Right hindlimb (tissue), 1 donor: Measurements from ENCODE around the gene TBC1D10B.
A peak's percentile ranks its signal among the peaks of the same experiment; 100 is the strongest.

ENCODE experiments used
- DNase-seq: peaks from one replicate; pipeline ENCODE4 v3.0.0-alpha.2; 2018

TBC1D10B gene

GRCh38 chr16:30370456-30371247, at the start of gene TBC1D10B:
TBC1D10B (minus strand) TSS chr16:30370494; CDS start chr16:30370183, 311 bp downstream.
- peak; percentile 100 for DNase-seq

- DNase-seq = no peak
Observed at GRCh38 chr16:30418350-30419181, 48.3 kb upstream of the TBC1D10B start.

- peak; percentile 90 for DNase-seq
Observed at GRCh38 chr16:30417529-30418349, 47.4 kb upstream of the TBC1D10B start.

DNA sequence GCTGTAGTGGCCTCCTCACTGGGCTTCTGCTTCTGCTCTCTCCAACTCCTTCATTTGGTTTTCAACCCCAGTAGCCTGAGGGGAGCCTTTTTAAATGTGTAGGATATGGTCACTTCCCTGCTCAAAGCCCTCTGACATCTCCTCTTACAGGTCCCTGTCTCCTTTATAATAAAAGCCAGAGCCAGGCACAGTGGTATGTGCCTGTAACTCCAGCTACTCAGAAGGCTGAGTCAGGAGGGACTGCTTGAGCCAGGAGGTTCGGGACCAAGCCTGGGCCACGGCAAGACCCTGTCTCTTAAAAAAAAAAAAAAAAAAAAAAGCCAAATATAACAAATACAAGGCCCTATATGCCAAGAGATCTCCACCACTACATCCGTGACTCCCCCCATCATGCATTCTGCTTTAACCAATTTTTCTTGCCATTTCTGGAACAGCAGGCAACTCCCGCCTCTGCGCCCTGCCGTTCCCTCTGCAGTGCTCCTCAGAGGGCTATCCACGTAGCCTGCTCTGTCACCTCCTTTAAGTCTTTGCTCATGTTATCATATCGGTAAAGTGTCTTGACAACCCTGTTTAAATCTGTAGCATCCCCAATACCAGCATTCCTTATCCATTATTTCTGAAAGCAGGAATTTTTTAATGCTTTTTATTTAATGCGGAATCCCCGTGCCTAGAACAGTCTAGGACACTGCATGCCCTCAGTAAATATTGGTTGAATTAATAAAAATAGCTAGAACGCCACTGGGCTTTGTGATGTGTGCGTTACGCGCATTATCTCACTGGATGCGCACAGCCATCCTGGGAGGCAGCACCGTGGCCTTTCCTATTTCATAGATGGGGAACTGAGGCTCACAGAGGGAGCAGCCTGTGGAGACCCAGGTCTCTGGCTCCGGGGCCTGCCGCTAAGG, 46.6 kb upstream of the TBC1D10B start:
- no peak for DNase-seq

DNA sequence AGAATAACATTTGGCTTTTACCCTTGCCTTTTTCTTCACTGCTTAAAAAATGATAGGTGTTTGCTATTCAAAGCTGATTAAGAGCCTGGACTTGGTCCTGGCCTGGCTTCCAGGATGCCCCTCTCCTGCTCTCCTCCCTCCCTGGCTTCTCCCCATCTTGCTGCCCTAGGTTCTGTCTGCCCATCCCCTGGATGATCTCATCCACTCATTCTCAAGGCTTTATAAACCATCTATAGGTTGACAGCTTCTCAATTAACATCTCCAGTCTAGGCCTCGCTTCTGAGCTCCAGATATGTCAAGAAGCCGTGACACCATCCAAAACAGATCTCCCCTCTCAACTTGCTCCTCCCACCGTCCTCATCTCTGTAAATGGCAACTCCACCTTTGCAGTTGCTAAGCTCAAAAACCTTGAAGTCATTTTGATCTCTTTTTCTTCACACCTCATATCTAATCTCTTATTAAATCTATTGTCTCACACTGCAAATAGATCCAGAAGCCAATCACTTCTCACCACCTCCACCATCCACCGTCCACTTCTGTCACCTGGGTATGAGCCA, 45.8 kb upstream of the TBC1D10B start:
- no peak for DNase-seq

DNA sequence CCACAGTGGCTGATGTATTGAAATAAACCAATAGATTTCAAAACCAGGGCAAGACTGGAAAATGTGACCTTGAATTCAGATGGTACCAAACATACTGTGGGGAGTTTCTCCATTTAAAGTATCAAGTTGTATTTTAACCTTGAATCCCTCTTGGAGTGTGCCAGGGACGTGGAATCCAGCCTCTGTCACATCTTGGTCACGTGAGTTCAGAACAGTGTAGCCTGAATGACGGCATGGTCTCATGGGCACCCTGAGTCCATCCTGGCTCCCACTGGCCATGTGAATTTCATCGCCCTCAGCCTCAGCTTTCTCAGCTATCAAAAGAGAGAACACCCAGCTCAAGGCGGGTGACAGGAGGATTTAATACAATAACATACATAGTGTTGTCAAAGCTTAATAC, 43.9 kb upstream of the TBC1D10B start:
- no peak for DNase-seq

GRCh38 chr16:30413112-30413806, 43.0 kb upstream of the TBC1D10B start:
- no peak for DNase-seq

DNA sequence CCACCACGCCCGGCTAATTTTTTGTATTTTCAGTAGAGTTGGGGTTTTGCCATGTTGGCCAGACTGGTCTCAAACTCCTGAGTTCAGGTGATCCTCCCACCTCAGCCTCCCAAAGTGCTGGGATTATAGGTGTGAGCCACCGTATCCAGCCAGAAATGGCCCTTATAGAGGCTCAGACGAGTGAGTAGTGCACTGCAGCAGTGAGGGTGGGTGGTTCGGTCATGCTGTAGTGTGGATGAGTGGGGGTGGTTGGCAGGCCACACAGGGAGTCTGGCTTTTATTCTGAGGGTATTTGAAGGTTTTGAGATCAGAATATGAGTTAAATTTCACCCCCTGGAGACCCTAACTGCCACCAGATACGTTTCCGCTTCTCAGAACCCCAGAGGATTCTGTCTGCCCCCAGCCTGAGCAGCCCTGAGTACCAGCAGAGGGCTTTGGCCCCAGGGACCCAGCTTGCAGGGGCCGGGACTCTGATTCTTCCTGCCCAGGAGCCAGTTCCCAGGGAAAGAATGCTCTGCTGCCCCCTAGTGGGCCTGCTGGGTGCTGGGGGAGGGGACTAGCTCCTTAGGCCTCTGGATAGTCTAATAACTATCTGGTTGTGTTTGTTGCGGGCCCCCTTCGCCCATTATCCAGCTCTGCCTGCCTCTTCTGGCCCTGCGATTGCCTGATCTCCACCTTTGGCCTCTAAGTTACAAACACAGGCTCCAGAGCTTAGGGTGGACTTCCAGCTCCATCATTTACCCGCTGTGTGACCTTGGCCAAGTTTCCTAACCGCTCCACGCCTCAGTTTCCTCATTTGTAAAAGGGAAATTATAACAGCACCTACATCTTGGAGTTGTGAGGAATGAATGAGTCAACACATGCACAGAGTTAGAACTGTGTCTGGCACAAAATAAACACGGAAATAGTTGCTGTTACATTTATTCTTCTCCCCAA, 39.1 kb upstream of the TBC1D10B start:
- peak; percentile 93 for DNase-seq

GRCh38 chr16:30407804-30408534, 37.7 kb upstream of the TBC1D10B start:
- DNase-seq = peak; percentile 77

- peak; percentile 96 for DNase-seq
Observed at GRCh38 chr16:30407102-30407803, 37.0 kb upstream of the TBC1D10B start, which contains the start of gene ZNF771. ZNF771 (plus strand) TSS chr16:30407606; CDS start chr16:30408054, 448 bp downstream.

DNA sequence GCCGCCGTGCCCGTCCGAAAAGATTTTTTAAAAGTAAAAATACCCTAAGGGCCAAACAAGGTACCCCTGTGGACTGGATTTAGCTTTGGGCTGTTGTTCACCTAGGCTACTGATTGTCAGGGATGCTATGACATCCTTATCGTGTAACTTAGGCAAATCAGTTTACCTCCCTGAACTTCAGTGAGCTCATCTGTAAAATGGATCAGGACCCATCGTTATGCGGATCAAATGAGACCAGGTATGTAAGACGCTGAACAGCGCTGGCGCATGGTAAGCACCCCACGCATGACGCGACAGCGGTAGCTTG, 36.5 kb upstream of the TBC1D10B start:
- DNase-seq = no peak

DNA sequence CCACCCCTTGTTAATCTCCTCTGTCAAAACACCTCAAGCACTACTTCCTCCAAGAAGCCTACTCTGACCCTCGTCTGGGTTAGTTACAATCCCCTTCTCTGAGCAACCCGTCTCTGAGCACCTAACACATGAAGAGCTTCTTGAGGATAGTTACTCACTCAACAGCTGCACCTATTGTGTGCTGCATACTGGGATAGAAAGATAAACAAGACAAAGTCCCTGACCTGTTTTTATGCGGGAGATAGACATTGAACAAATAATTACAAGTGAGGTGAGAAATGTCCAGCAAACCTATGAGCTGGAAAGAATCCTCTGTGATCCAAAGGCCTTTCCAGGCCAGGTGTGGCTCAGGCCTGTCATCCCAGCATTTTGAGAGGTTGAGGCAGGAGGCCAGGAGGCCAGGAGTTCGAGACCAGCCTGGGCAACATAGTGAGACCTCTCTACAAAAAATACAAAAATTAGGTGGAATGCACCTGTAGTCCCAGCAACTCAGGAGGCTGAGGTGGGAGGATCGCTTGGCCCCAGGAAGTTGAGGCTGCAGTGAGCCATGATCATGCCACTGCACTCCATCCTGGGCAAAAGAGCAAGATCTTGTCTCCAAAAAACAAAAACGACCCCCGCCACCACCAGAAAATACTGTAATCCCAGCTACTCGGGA, 31.6 kb upstream of the TBC1D10B start:
- DNase-seq = no peak

- DNase-seq = peak; percentile 26
Observed at GRCh38 chr16:30399435-30400186, 29.3 kb upstream of the TBC1D10B start.

DNA sequence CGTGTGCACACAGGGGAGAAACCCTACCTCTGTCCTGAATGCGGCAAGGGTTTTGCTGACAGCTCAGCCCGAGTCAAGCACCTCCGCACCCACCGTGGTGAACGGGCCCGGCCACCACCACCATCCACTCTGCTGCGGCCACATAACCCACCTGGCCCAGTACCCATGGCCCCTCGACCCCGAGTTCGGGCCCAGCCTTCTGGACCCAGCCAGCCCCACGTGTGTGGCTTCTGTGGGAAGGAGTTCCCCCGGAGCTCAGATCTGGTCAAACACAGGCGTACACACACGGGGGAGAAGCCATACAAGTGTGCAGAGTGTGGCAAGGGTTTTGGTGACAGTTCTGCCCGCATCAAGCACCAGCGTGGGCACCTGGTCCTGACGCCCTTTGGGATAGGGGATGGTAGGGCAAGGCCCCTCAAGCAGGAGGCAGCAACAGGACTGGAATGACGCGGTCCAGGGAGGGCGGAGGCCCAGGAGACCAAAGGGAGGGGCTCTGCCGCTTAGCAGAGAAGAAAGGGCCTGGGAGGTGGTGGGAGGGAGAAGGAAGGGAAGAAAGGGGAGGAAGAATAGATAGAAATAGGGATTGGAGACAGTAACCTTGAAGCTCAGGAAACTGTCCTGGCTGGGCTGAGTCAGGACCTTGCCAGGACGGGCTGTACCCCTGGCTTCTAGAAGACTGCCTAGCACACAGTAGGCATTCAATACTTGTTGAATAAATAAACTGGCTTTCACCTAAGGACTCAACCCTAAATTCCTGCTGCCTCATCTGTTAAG, 28.6 kb upstream of the TBC1D10B start:
- DNase-seq = no peak

- no peak for DNase-seq
Observed at GRCh38 chr16:30397776-30398660, 27.7 kb upstream of the TBC1D10B start.
